K562 (cell line): Measurements from ENCODE around the gene MYMX. TPM values are rescaled to one million over a fixed set of nuclear protein-coding genes. Genes with fewer than 3 reads are reported as not detected.

Source experiments
- BRCA1 ChIP-seq, 2 experiments: fragments of 450-650 bp in 1 of 2; sonication (generic) in 1 of 2; formaldehyde crosslinking in 1 of 2; IDR thresholded peaks; 2 replicates each; pipeline versions ENCODE4 v1.5.0 to v1.6.1; 2017 to 2020; ENCODE audit warnings: mild to moderate bottlenecking in 1 of 2, missing genetic modification reagents in 1 of 2
- CBFA2T3 ChIP-seq: fragments of 450-650 bp; IDR thresholded peaks from 2 replicates; pipeline ENCODE4 v1.6.1; 2017
- CHD4 ChIP-seq: fragments of 200-600 bp; sonication (generic); IDR thresholded peaks from 3 replicates; pipeline ENCODE4 v1.6.1; 2012; ENCODE audit warnings: low read depth, mild to moderate bottlenecking, mixed read lengths, low read length, inconsistent platforms; ENCODE audit not compliant: insufficient read depth, insufficient replicate concordance, poor library complexity, severe bottlenecking
- FOXA3 ChIP-seq, 2 experiments: fragments of 450-650 bp in 1 of 2; sonication (generic) in 1 of 2; formaldehyde crosslinking; IDR thresholded peaks in 1 of 2; conservative IDR thresholded peaks in 1 of 2; 2 replicates each; pipeline versions ENCODE4 v1.4.0 to v1.8.0; 2020 to 2022; ENCODE audit warnings: mild to moderate bottlenecking in 2 of 2, missing genetic modification reagents in 1 of 2
- FOXK1 ChIP-seq: sonication (generic); formaldehyde crosslinking; IDR thresholded peaks from 2 replicates; pipeline ENCODE4 v1.8.0; 2022; ENCODE audit warnings: missing genetic modification reagents, mild to moderate bottlenecking, borderline replicate concordance
- GTF2F1 ChIP-seq: IDR thresholded peaks from 2 replicates; pipeline ENCODE4 v1.6.1; 2011; ENCODE audit warnings: low read depth, low read length, improper control_type of control experiment
- HCFC1 ChIP-seq: IDR thresholded peaks from 2 replicates; pipeline ENCODE4 v1.6.1; 2012; ENCODE audit warnings: low read depth, low read length, improper control_type of control experiment
- NFIC ChIP-seq: fragments of 450-650 bp; IDR thresholded peaks from 2 replicates; pipeline ENCODE4 v1.6.1; 2017; ENCODE audit warnings: mild to moderate bottlenecking, inconsistent platforms
- NFYB ChIP-seq: IDR thresholded peaks from 2 replicates; pipeline ENCODE4 v1.6.1; 2011; ENCODE audit warnings: mild to moderate bottlenecking, moderate library complexity; ENCODE audit not compliant: insufficient read length; ENCODE audit errors: extremely low read depth
- RBM22 ChIP-seq: fragments of 200-400 bp; formaldehyde crosslinking; IDR thresholded peaks from 2 replicates; pipeline ENCODE4 v1.6.1; 2018; ENCODE audit warnings: low read length, low read depth; ENCODE audit not compliant: poor library complexity, severe bottlenecking
- SIN3A ChIP-seq, 2 experiments: fragments of 150-350 bp in 1 of 2; IDR thresholded peaks; 2 replicates each; pipeline ENCODE4 v1.6.1; 2011 to 2016; ENCODE audit warnings: borderline replicate concordance in 2 of 2, low read depth in 2 of 2, low read length in 2 of 2, mild to moderate bottlenecking in 2 of 2, moderate library complexity in 2 of 2; ENCODE audit not compliant: control insufficient read depth in 1 of 2
- SNRNP70 ChIP-seq: fragments of 200-400 bp; formaldehyde crosslinking; optimal IDR thresholded peaks from 2 replicates; pipeline ENCODE3; 2017; ENCODE audit warnings: low read depth, low read length
- SUPT5H ChIP-seq: fragments of 450-650 bp; IDR thresholded peaks from 2 replicates; pipeline ENCODE4 v1.6.1; 2016
- ZNF830 ChIP-seq: fragments of 250-450 bp; sonication (Bioruptor Pico); IDR thresholded peaks from 2 replicates; pipeline ENCODE4 v1.5.0; 2021; ENCODE audit warnings: mild to moderate bottlenecking
- polyA plus RNA-seq, 8 experiments: library from polyadenylated mRNA; depleted of rRNA in 4 of 8; stranded (reverse) in 5 of 8; unstranded in 3 of 8; fragments of >200 nt; fragmentation: Nextera tagmentation in 2 of 8; fragmentation: Illumina TruSeq in 1 of 8; extraction: Ambion mirVana in 2 of 8; extraction: Trizol in 1 of 8; gene quantifications; 2 replicates each; pipeline versions ENCODE4 v1.2.1 to v1.2.3, GENCODE V29; 2011 to 2014; ENCODE audit warnings: inconsistent platforms in 1 of 8, missing spikeins in 1 of 8
- total RNA-seq, 7 experiments: library from RNA; depleted of rRNA in 6 of 7; stranded (reverse); fragments of >200 nt in 6 of 7; fragmentation: Illumina TruSeq in 2 of 7; extraction: Trizol in 2 of 7; gene quantifications; 2 replicates each; pipeline versions ENCODE4 v1.2.1 to v1.2.3, GENCODE V29; 2011 to 2021; ENCODE audit warnings: low replicate concordance in 1 of 7
- TF ChIP-seq, protein P1 (sequence below): sonication (generic); formaldehyde crosslinking; IDR thresholded peaks from 2 replicates; pipeline ENCODE4 v1.8.0; 2022; ENCODE audit warnings: mild to moderate bottlenecking, missing genetic modification reagents
- TF ChIP-seq, protein P2 (sequence below): sonication (generic); formaldehyde crosslinking; IDR thresholded peaks from 2 replicates; pipeline ENCODE4 v1.8.0; 2023; ENCODE audit warnings: mild to moderate bottlenecking, missing genetic modification reagents
- TF ChIP-seq, protein P3 (sequence below), 2 experiments: fragments of 450-650 bp; IDR thresholded peaks; 2 replicates each; pipeline ENCODE4 v1.6.1; 2016

The MYMX gene
- total and polyA plus RNA-seq, 9 of the 15 experiments (the other 6 are each of a cell fraction or from before 2014, with no cell fraction given) = 0.12 TPM; not detected in 8

DNA sequence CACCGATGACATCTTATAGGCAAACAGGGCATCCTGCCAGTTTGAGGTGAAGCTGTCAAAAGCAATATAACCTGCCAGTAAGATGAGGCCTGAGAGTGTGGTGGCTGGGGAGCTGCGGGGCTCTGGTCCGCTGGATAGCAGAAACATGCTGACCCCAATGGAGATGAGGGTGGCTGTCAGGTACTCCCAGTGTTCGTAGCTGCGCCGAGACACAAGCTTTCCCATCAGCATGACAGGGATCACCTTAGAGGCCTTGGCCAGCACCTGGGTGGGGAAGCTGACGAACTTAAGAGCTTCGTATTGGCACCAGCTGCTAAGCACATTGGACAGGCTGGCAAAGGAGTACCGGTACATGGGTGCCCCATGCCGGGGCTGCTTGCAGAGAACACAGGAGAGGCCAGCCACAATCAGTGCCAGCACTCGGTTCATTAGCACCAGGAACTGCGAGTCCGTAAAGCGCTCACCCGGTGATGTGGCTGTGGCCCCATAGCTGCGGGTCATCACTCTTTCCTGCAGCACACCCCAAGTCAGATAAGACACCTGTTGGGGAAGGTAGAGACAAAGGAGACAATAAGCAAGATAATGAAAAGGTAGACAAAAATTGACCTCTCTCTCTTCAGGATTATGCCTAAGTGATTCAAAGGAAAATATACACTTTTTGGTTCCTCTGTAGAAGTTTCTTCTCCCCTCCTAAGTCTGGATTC lies 38.5 kb downstream of the MYMX start (continued):
- TF ChIP-seq FOXA3 (CRISPR knock-in tag; conservative IDR thresholded peaks at IDR 0.05 in 1 of 2, IDR thresholded peaks at IDR 0.05 in 1 of 2) = 0 out of 4 replicates have a peak, but pooled peaks of 1 of the 2 experiments have one; percentile 63
- peak; percentile 75 for TF ChIP-seq SNRNP70
- TF ChIP-seq ZNF830 (CRISPR knock-in tag) = 0 out of 2 replicates have a peak, but pooled peaks have one; percentile 41
- no peak for TF ChIP-seq NFYB
- TF ChIP-seq CBFA2T3 = peak; percentile 51
- TF ChIP-seq NFIC = peak; percentile 60
- TF ChIP-seq FOXK1 (CRISPR knock-in tag) = peak; percentile 71; the same call in 1 of the 2 replicates
- no peak for TF ChIP-seq BRCA1 (IDR thresholded peaks at IDR 0.05)
- 0 out of 2 replicates have a peak, but pooled peaks have one; percentile 42 for TF ChIP-seq BRCA1 (CRISPR knock-in tag; IDR thresholded peaks at IDR 0.05)
- TF ChIP-seq SIN3A (IDR thresholded peaks at IDR 0.05; ENCODE audit: borderline replicate concordance in 2 of 2, control insufficient read depth in 1 of 2, low read depth in 2 of 2, low read length in 2 of 2) = peak in 1 of 2 experiments; percentile 40; a peak in 1 of 4 replicates
- TF ChIP-seq RBM22 = peak; percentile 60
- TF ChIP-seq SUPT5H = peak; percentile 32
- TF ChIP-seq CHD4 = no peak
- TF ChIP-seq HCFC1 = peak; percentile 12; the same call in 1 of the 2 replicates
- TF ChIP-seq, protein P1, sequence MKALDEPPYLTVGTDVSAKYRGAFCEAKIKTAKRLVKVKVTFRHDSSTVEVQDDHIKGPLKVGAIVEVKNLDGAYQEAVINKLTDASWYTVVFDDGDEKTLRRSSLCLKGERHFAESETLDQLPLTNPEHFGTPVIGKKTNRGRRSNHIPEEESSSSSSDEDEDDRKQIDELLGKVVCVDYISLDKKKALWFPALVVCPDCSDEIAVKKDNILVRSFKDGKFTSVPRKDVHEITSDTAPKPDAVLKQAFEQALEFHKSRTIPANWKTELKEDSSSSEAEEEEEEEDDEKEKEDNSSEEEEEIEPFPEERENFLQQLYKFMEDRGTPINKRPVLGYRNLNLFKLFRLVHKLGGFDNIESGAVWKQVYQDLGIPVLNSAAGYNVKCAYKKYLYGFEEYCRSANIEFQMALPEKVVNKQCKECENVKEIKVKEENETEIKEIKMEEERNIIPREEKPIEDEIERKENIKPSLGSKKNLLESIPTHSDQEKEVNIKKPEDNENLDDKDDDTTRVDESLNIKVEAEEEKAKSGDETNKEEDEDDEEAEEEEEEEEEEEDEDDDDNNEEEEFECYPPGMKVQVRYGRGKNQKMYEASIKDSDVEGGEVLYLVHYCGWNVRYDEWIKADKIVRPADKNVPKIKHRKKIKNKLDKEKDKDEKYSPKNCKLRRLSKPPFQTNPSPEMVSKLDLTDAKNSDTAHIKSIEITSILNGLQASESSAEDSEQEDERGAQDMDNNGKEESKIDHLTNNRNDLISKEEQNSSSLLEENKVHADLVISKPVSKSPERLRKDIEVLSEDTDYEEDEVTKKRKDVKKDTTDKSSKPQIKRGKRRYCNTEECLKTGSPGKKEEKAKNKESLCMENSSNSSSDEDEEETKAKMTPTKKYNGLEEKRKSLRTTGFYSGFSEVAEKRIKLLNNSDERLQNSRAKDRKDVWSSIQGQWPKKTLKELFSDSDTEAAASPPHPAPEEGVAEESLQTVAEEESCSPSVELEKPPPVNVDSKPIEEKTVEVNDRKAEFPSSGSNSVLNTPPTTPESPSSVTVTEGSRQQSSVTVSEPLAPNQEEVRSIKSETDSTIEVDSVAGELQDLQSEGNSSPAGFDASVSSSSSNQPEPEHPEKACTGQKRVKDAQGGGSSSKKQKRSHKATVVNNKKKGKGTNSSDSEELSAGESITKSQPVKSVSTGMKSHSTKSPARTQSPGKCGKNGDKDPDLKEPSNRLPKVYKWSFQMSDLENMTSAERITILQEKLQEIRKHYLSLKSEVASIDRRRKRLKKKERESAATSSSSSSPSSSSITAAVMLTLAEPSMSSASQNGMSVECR = 0 out of 2 replicates have a peak, but pooled peaks have one; percentile 1
- TF ChIP-seq, protein P2, sequence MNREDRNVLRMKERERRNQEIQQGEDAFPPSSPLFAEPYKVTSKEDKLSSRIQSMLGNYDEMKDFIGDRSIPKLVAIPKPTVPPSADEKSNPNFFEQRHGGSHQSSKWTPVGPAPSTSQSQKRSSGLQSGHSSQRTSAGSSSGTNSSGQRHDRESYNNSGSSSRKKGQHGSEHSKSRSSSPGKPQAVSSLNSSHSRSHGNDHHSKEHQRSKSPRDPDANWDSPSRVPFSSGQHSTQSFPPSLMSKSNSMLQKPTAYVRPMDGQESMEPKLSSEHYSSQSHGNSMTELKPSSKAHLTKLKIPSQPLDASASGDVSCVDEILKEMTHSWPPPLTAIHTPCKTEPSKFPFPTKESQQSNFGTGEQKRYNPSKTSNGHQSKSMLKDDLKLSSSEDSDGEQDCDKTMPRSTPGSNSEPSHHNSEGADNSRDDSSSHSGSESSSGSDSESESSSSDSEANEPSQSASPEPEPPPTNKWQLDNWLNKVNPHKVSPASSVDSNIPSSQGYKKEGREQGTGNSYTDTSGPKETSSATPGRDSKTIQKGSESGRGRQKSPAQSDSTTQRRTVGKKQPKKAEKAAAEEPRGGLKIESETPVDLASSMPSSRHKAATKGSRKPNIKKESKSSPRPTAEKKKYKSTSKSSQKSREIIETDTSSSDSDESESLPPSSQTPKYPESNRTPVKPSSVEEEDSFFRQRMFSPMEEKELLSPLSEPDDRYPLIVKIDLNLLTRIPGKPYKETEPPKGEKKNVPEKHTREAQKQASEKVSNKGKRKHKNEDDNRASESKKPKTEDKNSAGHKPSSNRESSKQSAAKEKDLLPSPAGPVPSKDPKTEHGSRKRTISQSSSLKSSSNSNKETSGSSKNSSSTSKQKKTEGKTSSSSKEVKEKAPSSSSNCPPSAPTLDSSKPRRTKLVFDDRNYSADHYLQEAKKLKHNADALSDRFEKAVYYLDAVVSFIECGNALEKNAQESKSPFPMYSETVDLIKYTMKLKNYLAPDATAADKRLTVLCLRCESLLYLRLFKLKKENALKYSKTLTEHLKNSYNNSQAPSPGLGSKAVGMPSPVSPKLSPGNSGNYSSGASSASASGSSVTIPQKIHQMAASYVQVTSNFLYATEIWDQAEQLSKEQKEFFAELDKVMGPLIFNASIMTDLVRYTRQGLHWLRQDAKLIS (CRISPR knock-in tag) = peak; percentile 48; the same call in 1 of the 2 replicates
- TF ChIP-seq, protein P3, sequence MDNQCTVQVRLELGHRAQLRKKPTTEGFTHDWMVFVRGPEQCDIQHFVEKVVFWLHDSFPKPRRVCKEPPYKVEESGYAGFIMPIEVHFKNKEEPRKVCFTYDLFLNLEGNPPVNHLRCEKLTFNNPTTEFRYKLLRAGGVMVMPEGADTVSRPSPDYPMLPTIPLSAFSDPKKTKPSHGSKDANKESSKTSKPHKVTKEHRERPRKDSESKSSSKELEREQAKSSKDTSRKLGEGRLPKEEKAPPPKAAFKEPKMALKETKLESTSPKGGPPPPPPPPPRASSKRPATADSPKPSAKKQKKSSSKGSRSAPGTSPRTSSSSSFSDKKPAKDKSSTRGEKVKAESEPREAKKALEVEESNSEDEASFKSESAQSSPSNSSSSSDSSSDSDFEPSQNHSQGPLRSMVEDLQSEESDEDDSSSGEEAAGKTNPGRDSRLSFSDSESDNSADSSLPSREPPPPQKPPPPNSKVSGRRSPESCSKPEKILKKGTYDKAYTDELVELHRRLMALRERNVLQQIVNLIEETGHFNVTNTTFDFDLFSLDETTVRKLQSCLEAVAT (IDR thresholded peaks at IDR 0.05) = no peak
- no peak for TF ChIP-seq GTF2F1
